Loucy (cell line): ENCODE data around the gene GPR156.
A peak's percentile ranks its signal among the peaks of the same experiment; 100 is the strongest.

Experiments
- H2AFZ ChIP-seq: fragments of 200-600 bp; sonication (generic); 2 replicates; pipeline ENCODE4 v1.6.0; 2016; ENCODE audit warnings: antibody characterized with exemption, mild to moderate bottlenecking, low read length, moderate library complexity
- H3F3A ChIP-seq: fragments of 200-600 bp; 2 replicates; pipeline ENCODE4 v1.6.0; 2016; ENCODE audit warnings: antibody characterized with exemption, low read depth, mild to moderate bottlenecking
- H3K27me3 ChIP-seq: fragments of 200-600 bp; sonication (generic); 2 replicates; pipeline ENCODE4 v1.6.1; 2014; ENCODE audit warnings: low read length, mild to moderate bottlenecking; ENCODE audit not compliant: insufficient read depth, poor library complexity, severe bottlenecking
- H3K36me3 ChIP-seq: fragments of 200-600 bp; sonication (generic); 2 replicates; pipeline ENCODE4 v1.6.1; 2016; ENCODE audit warnings: low read length; ENCODE audit not compliant: insufficient read depth
- H3K4me1 ChIP-seq: fragments of 200-600 bp; sonication (generic); 2 replicates; pipeline ENCODE4 v1.5.1; 2014; ENCODE audit warnings: low read length, mild to moderate bottlenecking; ENCODE audit not compliant: insufficient read depth, poor library complexity, severe bottlenecking
- H3K4me2 ChIP-seq: fragments of 200-600 bp; sonication (generic); 2 replicates; pipeline ENCODE4 v1.6.0; 2014; ENCODE audit warnings: antibody characterized with exemption, low read length, low read depth, mild to moderate bottlenecking; ENCODE audit not compliant: poor library complexity, severe bottlenecking
- H3K4me3 ChIP-seq: fragments of 200-600 bp; sonication (generic); 2 replicates; pipeline ENCODE4 v1.5.1; 2014; ENCODE audit warnings: low read length, mild to moderate bottlenecking, mixed read lengths; ENCODE audit not compliant: poor library complexity, severe bottlenecking
- H3K79me2 ChIP-seq: fragments of 200-600 bp; sonication (generic); 2 replicates; pipeline ENCODE4 v1.6.1; 2014; ENCODE audit warnings: low read length; ENCODE audit not compliant: insufficient read depth
- H3K9ac ChIP-seq: fragments of 200-600 bp; sonication (generic); 2 replicates; pipeline ENCODE4 v1.6.0; 2014; ENCODE audit warnings: mild to moderate bottlenecking, low read depth, low read length, moderate library complexity; ENCODE audit not compliant: poor library complexity, severe bottlenecking
- H3K9me2 ChIP-seq: fragments of 200-600 bp; sonication (generic); replicated peaks from 2 replicates; pipeline ENCODE4 v1.6.1; 2016; ENCODE audit warnings: low read depth, low read length, mixed read lengths
- H3K9me3 ChIP-seq: fragments of 200-600 bp; sonication (generic); 2 replicates; pipeline ENCODE4 v1.6.1; 2014; ENCODE audit warnings: mild to moderate bottlenecking, antibody characterized with exemption, low read length, low read depth; ENCODE audit not compliant: insufficient read depth
- H4K20me1 ChIP-seq: fragments of 200-600 bp; sonication (generic); 2 replicates; pipeline ENCODE4 v1.6.0; 2014; ENCODE audit warnings: antibody characterized with exemption, low read length, mild to moderate bottlenecking; ENCODE audit not compliant: insufficient read depth, poor library complexity, severe bottlenecking
- EZH2phosphoT487 ChIP-seq: fragments of 200-600 bp; IDR thresholded peaks from 2 replicates; pipeline ENCODE4 v1.6.1; 2018; ENCODE audit warnings: antibody characterized with exemption, mild to moderate bottlenecking, moderate library complexity, borderline replicate concordance
- TF ChIP-seq, protein P1 (sequence below): fragments of 200-600 bp; sonication (generic); conservative IDR thresholded peaks from 2 replicates; pipeline ENCODE4 v1.5.1; 2014; ENCODE audit warnings: mild to moderate bottlenecking, antibody characterized with exemption, low read length

Gene GPR156

DNA sequence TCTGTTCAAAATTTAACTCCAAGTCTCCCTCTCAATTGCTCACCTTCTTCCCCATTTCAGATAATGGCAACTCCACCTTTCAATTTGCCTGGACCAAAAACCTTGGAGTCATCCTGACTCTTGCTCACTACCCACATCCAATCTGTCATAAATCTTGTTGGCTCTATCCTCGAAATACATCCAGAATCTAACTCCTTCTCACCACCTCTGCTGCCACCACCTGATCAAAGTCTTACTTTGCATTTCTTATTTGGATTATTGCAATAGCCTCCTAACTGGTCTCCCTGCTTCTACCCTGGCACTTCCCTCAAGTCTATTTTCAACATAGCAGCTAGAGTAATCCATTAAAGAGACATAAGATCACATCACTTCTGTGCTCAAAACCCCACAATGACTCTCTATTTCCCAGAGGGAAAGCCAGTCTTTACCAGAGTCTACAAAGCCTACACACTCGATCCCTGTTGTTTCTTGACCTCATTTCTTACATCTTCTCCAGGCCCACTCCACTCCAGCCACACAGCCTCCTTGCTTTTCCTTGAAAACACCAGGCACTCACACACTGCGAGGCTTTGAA is 86.6 kb downstream of the GPR156 start:
- H2AFZ ChIP-seq = no peak overlapping the region
- no peaks in the 10 kb centered on the region for H3K79me2 ChIP-seq
- H3K4me1 ChIP-seq = no peaks in the 10 kb centered on the region
- H3K27me3 ChIP-seq = no peaks in the 10 kb centered on the region
- H3K9ac ChIP-seq = no peak overlapping the region
- no peaks in the 10 kb centered on the region for H3K9me3 ChIP-seq
- no peaks in the 10 kb centered on the region for H4K20me1 ChIP-seq
- no peaks in the 10 kb centered on the region for H3F3A ChIP-seq
- H3K4me3 ChIP-seq = no peak overlapping the region
- TF ChIP-seq EZH2phosphoT487 = no peak
- TF ChIP-seq, protein P1, sequence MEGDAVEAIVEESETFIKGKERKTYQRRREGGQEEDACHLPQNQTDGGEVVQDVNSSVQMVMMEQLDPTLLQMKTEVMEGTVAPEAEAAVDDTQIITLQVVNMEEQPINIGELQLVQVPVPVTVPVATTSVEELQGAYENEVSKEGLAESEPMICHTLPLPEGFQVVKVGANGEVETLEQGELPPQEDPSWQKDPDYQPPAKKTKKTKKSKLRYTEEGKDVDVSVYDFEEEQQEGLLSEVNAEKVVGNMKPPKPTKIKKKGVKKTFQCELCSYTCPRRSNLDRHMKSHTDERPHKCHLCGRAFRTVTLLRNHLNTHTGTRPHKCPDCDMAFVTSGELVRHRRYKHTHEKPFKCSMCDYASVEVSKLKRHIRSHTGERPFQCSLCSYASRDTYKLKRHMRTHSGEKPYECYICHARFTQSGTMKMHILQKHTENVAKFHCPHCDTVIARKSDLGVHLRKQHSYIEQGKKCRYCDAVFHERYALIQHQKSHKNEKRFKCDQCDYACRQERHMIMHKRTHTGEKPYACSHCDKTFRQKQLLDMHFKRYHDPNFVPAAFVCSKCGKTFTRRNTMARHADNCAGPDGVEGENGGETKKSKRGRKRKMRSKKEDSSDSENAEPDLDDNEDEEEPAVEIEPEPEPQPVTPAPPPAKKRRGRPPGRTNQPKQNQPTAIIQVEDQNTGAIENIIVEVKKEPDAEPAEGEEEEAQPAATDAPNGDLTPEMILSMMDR = peak; percentile 50
- no peaks in the 10 kb centered on the region for H3K9me2 ChIP-seq
- no peak overlapping the region for H3K4me2 ChIP-seq
- no peaks in the 10 kb centered on the region for H3K36me3 ChIP-seq

DNA sequence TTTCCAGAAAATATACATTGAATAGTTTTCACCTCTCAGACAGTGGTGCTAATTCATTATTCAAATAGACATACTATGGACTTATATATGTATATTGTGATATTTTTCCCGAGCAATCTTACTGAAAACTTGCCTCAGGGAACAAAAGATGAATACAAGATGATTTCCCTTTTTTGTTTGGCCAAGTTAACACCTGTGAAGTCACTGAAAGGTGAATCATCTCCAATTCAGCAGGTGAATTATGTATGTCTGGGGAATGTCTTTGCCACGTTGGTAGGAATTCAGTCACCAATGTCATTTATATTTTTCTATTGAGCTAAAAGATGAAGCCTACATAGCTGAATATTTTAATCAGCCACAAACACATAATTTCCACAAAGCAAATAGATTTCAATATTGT is 88.2 kb downstream of the GPR156 start:
- H3K4me2 ChIP-seq = no peak overlapping the region
- H3K36me3 ChIP-seq = no peaks in the 10 kb centered on the region
- no peaks in the 10 kb centered on the region for H3K79me2 ChIP-seq
- no peaks in the 10 kb centered on the region for H3K9me3 ChIP-seq
- no peaks in the 10 kb centered on the region for H3K9me2 ChIP-seq
- TF ChIP-seq, protein P1 = no peak
- no peak for TF ChIP-seq EZH2phosphoT487
- no peaks in the 10 kb centered on the region for H3K27me3 ChIP-seq
- H4K20me1 ChIP-seq = no peaks in the 10 kb centered on the region
- no peak overlapping the region for H3K4me3 ChIP-seq
- no peak overlapping the region for H2AFZ ChIP-seq
- no peaks in the 10 kb centered on the region for H3F3A ChIP-seq
- H3K9ac ChIP-seq = no peak overlapping the region
- no peaks in the 10 kb centered on the region for H3K4me1 ChIP-seq

DNA sequence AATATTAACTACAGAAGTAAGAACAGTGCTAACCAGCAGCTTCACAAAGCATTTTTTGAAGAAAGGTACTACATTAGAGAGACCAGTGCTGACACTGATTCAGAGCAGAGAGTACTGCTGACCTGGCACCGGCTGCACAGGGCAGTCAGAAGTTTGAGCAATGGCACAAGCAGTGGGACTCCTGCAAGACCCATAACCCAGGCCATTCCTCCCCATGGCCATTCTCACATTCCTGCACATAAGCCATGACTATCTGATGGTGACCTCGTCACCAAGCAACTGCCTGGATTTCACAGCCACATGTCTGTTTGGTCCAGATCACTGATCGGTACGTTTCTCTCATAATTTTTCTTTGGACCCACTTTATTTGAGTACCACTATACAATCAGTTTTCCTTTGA is 88.7 kb downstream of the GPR156 start:
- Histone ChIP-seq H3K36me3 (no peaks in the 10 kb centered on the region), H4K20me1 (no peaks in the 10 kb centered on the region), H2AFZ (no peak overlapping the region), H3K9ac (no peak overlapping the region), H3K4me2 (no peak overlapping the region), H3K4me1 (no peaks in the 10 kb centered on the region), H3F3A (no peaks in the 10 kb centered on the region), H3K9me3 (no peaks in the 10 kb centered on the region), H3K9me2 (no peaks in the 10 kb centered on the region), H3K79me2 (no peaks in the 10 kb centered on the region), H3K27me3 (no peaks in the 10 kb centered on the region), H3K4me3 (no peak overlapping the region)
- TF ChIP-seq, protein P1 = no peak
- no peak for TF ChIP-seq EZH2phosphoT487
